SKM-1 treated with dmso at 0.1 percent for 144 hours (cell line): ENCODE data around the gene CCDC167.

Source experiments
- DNase-seq: peaks from one replicate; lab custom pipeline; 2025; ENCODE audit not compliant: unreplicated experiment; lab: John Stamatoyannopoulos, UW

CCDC167 gene

GRCh38 chr6:37435373-37435772, 64.3 kb downstream of the CCDC167 start:
- no peak for DNase-seq

GRCh38 chr6:37433657-37434271, 65.9 kb downstream of the CCDC167 start:
- DNase-seq, result no peak
